Hematopoietic multipotent progenitor cell (in vitro differentiated cells): ENCODE data around the gene RSRC2. TPM values are rescaled to one million over a fixed set of nuclear protein-coding genes. Genes with fewer than 3 reads are reported as not detected.
A peak's percentile ranks its signal among the peaks of the same experiment; 100 is the strongest.
"Not testable (repeated sequence)": the region's sequence is repeated elsewhere in the genome, so short reads cannot be mapped to it uniquely, and the experiment has no call there.

Experiments used
- DNase-seq, 3 donors: peaks; one replicate each; pipeline ENCODE4 v3.0.0-alpha.2; 2011 to 2015; ENCODE audit warnings: low read depth in 2 of 3, low spot score in 2 of 3
- total RNA-seq: library from RNA; depleted of rRNA; stranded (reverse); fragments of >200 nt; gene quantifications from one replicate; pipeline ENCODE4 v1.2.3, GENCODE V29; 2012

RSRC2 gene, protein sequence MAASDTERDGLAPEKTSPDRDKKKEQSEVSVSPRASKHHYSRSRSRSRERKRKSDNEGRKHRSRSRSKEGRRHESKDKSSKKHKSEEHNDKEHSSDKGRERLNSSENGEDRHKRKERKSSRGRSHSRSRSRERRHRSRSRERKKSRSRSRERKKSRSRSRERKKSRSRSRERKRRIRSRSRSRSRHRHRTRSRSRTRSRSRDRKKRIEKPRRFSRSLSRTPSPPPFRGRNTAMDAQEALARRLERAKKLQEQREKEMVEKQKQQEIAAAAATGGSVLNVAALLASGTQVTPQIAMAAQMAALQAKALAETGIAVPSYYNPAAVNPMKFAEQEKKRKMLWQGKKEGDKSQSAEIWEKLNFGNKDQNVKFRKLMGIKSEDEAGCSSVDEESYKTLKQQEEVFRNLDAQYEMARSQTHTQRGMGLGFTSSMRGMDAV
- total RNA-seq: 41.7 TPM

DNA sequence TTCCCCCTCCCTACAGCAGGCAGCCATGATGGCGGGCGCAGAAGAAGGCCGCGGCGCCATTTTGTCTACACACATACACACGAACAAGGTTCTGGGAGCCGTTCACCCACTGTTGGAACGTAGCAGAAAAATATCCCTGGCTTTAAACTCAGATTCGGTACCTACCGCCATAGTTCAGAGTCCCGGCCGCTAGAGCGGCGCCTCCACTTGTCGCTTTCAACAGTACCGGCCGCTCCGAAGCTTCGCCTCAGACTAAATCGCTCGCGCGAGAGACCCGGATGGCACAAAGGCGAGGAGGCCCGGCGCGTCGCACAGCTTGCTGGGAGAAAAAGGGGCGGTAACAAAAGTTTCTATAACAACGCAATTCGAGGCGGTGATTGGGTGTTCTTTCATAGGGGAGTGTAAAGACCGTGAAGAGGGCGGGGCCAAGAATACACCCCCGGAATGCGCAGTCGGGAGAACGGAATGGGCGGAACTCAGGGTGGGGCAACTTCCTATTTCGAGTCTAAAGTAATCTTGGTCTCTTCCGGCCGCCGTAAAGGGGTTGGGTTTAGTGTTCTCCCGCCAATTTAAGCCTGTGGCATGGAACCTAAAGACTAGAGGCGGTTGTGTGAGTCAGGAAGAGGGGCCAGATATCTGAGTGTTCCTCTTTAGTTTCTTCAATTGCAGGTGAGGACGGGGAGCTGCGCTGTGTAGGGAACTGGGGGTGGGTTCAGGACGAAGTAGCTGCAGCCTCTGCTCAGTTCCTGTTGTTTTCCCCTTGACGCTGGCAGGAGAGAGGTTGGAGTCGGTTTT is at the start of gene RSRC2, which contains the start of gene KNTC1:
RSRC2 (minus strand) TSS at position 254 of the 795 bp plus-strand sequence; CDS start at position 171, 83 bp downstream.
KNTC1 (plus strand) TSS at position 567 of the 795 bp plus-strand sequence. CDS start 2,815 bp downstream, outside the sequence.
- DNase-seq: peak; percentile 92 to 100 (median 100)

- no peak for DNase-seq
Measured at GRCh38 chr12:122571821-122572220, 45.1 kb upstream of the RSRC2 start.

- not testable (repeated sequence) for DNase-seq
Measured at GRCh38 chr12:122570006-122570405, 43.3 kb upstream of the RSRC2 start.

GRCh38 chr12:122569288-122569687 is 42.6 kb upstream of the RSRC2 start:
- no peak for DNase-seq

DNA sequence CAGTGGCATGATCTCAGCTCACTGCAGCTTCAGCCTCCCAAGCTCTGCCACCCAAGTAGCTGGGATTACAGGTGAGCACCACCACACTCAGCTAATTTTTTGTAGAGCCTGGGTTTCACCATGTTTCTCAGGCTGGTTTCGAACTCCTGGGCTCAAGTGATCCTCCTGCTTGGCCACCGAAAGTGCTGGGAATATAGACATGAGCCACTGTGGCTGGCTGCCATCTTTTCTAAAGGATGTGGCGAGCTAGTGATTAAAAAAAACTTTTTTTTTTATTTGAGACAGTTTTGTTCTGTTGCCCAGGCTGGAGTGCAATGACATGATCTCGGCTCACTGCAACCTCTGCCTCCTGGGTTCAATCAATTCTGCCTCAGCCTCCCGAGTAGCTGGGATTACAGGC is 40.1 kb upstream of the RSRC2 start:
- DNase-seq: not testable (repeated sequence)

- no peak for DNase-seq
Measured at GRCh38 chr12:122563361-122563760, 36.6 kb upstream of the RSRC2 start.

- DNase-seq: no peak
Measured at GRCh38 chr12:122560138-122560537, 33.4 kb upstream of the RSRC2 start.

DNA sequence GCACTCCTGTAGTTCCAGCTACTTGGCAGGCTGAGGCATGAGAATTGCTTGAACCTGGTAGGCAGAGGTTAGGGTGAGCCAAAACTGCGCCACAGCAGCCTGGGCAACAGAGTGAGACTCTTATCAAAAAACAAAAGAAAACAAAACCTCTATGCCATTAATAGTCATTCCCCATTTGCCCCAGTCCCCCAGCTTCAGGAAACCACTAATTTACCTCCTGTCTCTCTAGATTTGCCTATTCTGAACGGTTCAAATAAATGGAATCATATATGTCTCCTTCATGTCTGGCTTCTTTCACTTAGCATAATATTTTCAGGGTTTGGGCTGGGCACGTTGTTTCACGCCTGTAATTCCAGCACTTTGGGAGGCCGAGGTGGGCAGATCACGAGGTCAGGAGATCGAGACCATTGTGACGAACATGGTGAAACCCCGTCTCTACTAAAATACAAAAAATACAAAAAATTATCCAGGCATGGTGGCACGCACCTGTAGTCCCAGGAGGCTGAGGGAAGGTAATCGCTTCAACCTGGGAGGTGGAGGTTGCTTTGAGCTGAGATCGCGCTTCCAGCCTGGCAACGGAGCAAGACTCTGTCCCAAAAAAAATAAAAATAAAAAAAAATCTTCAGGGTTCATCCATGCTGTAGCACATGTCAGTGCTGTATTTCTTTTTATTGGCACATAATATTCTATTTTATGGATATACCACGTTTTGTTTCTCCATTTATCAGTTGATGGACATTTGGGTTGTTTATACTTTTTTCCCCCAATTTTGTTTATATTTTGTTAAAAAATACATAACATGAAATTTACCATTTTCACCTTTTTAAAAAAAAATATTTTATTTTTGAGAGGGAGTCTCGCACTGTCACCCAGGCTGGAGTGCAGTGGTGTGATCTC is 32.3 kb upstream of the RSRC2 start:
- DNase-seq: no peak

DNA sequence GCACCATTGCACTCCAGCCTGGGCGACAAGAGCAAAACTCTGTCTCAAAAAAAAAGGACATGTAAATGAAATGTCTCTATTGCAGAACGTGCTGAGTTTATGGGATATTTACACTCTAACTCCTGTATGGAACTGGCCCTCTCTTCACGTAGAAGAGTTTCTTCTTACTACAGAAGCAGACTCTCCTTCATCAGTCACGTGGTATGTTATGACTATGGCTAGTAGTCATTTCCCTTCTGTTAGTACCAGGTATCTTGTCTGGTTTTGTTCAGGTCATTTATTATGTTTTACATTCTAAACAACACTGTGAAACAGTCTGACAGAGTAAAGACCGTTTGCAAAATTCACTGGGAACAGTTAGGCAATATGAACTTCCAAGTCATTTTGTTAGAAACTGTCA is 20.6 kb upstream of the RSRC2 start:
- DNase-seq: no peak

DNA sequence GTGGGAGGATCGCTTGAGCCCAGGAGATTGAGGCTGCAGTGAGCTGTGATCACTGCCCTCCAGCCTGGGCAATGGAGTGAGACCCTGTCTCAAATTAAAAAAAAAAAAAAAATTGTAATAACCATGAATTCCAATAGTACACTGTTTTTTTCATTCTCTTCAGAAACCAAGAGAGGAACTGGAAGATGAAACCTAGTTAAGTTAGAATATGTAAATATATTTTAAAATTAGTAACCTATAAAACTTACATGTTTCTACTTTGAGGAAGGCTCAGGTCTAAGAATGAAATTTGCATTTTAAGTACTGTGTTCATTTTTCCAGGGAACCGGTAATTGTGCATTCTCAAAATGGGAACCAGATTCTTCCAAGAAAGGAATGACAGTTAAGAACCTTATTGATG is 19.1 kb upstream of the RSRC2 start:
- DNase-seq: no peak

DNA sequence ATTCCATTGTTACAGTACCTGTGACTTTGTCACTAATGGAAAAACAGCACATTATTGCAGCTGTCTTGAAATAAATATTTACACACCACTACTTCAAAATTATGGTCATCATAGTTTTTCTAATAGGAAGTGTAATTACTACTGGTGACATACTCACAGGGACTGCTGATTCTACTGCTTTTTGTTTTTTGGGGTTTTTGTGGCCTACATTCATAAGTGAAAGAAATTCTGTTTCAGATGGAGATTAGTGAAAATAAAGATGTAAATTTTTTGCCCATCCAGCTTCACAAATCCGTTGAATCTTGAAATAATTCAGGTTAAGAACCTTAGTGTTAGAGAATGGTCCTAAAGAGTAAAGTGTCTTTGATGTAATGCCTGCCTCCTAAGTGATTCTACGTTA is 17.8 kb upstream of the RSRC2 start:
- DNase-seq: no peak

DNA sequence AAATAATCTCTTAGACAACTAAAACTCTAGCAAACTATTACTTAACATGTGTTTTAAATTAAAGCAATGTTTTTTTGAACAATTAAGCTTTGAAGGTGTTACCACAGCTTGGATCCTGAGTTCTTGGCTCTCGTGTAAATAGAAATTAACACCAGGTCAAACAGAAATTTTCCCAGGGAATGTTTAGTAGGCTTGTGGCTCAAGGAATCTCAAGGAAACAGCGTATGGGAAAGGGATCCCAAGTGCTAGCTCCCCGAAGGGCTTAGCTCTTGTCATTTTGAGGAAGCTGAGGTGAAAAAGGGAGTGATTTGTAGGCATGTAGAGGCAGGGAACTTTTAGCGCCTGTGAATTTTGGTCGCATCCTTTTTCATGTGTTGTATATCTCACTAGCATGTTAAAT is 11.8 kb upstream of the RSRC2 start:
- DNase-seq: no peak

- no peak for DNase-seq
Measured at GRCh38 chr12:122537021-122537420, 10.3 kb upstream of the RSRC2 start.

- no peak for DNase-seq
Measured at GRCh38 chr12:122533856-122534255, 7.1 kb upstream of the RSRC2 start.

DNA sequence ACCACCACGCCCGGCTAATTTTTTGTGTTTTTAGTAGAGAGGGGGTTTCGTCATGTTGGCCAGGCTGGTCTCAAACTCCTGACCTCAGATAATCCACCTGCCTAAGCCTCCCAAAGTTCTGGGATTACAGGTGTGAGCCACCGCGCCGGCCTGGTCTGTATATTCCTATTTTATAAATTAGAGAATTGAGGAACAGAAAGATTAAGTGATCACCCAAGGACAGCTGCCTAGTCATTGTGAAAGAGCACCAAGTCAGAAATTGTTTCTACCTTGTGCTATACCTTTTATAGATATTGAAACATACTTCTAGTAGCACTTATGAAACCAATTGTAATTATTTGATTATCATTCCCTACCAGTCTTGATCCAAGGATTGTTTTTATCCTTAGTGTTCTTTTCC is 2.3 kb upstream of the RSRC2 start:
- no peak for DNase-seq

- DNase-seq: no peak
Measured at GRCh38 chr12:122528582-122528981, 1.8 kb upstream of the RSRC2 start.

DNA sequence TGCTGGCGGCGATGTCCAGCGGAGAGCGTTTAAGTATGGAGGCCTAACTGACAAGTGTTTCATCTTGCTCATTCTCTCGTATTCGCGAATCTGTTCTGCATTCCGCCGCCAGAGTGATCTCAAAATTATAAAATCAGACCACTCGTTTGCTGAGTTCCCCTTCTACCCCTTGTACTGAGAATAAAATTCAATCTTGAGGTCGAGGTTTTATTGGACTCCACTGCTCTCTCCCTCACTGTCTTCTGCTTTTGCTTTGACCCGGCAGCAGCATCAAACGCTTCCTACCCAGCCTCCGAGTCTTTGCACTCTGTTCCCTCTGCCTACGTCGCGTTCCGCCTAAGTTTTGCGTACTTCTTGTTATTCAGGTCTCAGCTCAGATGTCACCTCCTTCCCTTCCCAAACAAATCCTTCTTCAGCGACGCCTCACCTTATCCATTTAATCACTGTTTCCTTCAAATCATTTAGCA is 775 bp upstream of the RSRC2 start:
- DNase-seq: peak in 2 of 3 donors; percentile 21 to 27

DNA sequence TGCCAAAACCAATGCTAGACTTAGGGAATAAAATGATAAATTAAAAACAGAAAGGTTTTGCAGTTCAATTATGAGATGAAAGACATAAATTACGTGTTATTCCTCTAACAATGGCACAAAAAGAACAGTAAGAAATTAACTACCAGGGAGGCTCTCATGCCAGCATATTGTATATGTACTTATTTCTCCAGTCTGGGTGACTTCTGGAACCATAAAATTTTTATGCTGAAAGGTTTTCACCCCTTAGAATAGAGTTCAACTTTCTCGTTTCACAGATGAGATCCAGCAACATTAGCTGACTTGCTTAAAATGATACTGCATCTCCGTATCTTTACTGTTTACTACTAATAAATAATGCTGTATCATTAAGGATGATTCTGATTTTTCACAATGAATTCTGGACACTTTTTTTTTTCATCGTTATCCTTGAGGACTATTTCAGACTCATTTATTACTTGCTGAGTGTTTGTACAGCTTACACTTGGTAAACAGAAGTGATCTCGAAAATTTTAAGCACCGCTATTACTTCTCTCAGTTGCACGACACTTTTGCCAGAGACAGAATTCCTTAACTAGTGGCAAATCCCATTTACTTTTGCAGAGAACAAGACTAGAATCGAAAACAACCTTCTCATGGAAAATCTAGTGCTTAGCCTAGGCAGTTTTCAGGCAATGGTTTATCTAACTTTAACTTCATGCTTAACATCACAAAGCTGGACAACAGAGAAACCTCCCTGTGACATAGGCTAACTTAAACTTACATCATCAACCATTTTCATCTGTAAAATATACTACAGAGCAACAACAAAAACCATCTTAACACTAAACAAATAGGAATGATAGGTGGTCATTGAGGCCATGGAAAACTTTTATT is 2.7 kb downstream of the RSRC2 start:
- DNase-seq: no peak

GRCh38 chr12:122523280-122523679 is 3.5 kb downstream of the RSRC2 start:
- no peak for DNase-seq

DNA sequence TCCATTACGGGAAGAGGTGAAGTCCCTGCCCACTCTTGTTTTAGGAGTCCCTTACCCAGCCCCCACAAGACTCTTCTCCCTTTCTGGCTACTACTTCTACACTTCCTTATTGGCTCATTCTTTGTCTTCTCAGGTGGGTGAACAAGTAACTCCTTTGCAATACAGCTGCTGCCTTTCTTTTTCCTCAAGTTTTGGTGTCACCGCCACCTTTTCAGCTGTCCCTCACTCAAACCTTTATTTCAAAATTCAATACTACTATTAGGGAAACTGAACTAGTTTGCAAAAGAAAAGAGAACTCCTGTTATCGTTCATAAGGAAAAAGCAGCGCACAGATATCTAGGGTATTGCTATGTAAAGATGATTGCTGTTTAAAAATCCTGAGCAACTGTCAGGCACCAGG is 6.1 kb downstream of the RSRC2 start:
- no peak for DNase-seq
